Measurements from ENCODE around the gene PMM2.

The PMM2 gene

GRCh38 chr16:8846401-8846932, 48.8 kb downstream of the PMM2 start:
- peaks cover 41 to 61% of the 10 kb centered on the region in 2 donors for H3K36me3 Mint-ChIP-seq
- no peaks in the 10 kb centered on the region for H3K27me3 Mint-ChIP-seq
- H3K4me3 Mint-ChIP-seq = no peak overlapping the region
- H3K4me1 Mint-ChIP-seq = peaks cover 35 to 36% of the 10 kb centered on the region in 2 donors
- ATAC-seq (replicated peaks) (no peak), DNase-seq (no peak)
- H3K9me3 Mint-ChIP-seq = no peaks in the 10 kb centered on the region
- no peak overlapping the region for H3K27ac Mint-ChIP-seq

DNA sequence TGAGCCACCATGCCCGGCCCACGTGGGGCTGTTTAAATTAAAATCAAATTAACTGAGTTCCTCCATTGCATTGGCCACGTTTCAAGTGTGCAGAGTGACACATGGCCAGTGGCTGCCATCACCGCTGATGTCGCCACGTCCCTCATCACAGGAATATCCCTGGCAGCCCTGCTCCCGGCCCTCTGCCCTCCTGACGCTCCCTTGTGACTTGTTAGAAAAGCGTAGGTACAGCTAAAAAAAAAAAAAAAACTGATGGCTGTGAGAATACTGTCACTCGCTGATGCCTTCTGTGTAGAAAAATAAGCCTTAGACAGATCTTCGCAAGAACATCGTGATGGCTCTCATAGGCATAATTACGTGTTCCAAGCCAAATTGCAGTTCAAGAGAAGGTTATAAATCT, 49.5 kb downstream of the PMM2 start:
- peaks cover 36% of the 10 kb centered on the region in 2 donors for H3K4me1 Mint-ChIP-seq
- no peak for ATAC-seq (replicated peaks)
- no peaks in the 10 kb centered on the region for H3K9me3 Mint-ChIP-seq
- DNase-seq = no peak
- H3K4me3 Mint-ChIP-seq = no peak overlapping the region
- no peaks in the 10 kb centered on the region for H3K27me3 Mint-ChIP-seq
- H3K36me3 Mint-ChIP-seq = peaks cover 41 to 61% of the 10 kb centered on the region in 2 donors
- peak overlapping the region; percentile 48 for H3K27ac Mint-ChIP-seq

DNA sequence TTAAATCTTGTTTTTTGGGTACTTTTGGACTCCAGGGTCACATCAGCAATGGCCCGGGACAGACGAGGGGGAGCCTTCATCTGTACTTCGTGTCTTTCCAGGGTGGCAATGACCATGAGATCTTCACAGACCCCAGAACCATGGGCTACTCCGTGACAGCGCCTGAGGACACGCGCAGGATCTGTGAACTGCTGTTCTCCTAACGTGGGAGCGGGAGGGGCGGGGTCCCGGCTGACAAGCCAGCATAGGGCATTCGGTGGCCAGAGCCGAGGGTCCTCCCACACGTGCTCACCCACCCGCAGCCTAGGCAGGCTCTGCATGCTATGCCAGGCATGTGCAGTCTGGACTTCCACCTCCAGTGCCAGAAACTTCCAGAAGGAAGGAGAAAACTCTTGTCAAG, 50.0 kb downstream of the PMM2 start:
- DNase-seq (no peak), ATAC-seq (replicated peaks) (no peak)
- H3K9me3 Mint-ChIP-seq = no peaks in the 10 kb centered on the region
- H3K27me3 Mint-ChIP-seq = no peaks in the 10 kb centered on the region
- peak overlapping the region; percentile 48 for H3K27ac Mint-ChIP-seq
- peaks cover 38 to 61% of the 10 kb centered on the region in 2 donors for H3K36me3 Mint-ChIP-seq
- peaks cover 31 to 36% of the 10 kb centered on the region in 2 donors for H3K4me1 Mint-ChIP-seq
- no peak overlapping the region for H3K4me3 Mint-ChIP-seq

- H3K4me3 Mint-ChIP-seq = no peak overlapping the region
- DNase-seq (no peak), ATAC-seq (replicated peaks) (no peak)
- H3K27me3 Mint-ChIP-seq = no peaks in the 10 kb centered on the region
- H3K9me3 Mint-ChIP-seq = no peaks in the 10 kb centered on the region
- H3K27ac Mint-ChIP-seq = no peak overlapping the region
- peaks cover 31 to 36% of the 10 kb centered on the region in 2 donors for H3K4me1 Mint-ChIP-seq
- H3K36me3 Mint-ChIP-seq = peaks cover 39 to 61% of the 10 kb centered on the region in 2 donors
Observed at GRCh38 chr16:8848231-8848938, 50.7 kb downstream of the PMM2 start.

DNA sequence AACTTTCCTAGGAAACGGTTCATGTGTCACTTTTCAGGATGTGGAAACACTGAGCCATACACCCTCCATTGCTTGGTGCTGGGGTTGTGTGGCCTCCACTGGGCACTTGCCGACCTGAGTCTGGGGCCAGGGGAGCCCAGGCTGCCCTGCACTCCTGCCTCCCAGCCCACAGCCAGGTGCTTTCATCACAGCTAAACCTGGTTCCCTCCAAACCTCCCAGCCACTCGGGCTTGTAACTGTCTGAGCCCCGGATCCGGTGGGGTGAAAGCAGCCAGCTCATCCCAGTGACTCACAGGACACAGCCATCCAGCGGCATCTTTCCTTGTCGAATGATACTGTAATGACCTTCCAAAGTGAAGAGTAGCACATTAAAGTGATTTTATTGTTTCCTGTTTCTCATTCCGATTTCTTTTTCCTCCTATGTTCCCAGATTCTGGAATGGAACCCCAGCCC, 51.3 kb downstream of the PMM2 start:
- Mint-ChIP-seq H3K27ac (peak overlapping the region; percentile 85), H3K27me3 (no peaks in the 10 kb centered on the region), H3K36me3 (peaks cover 34 to 57% of the 10 kb centered on the region in 2 donors), H3K4me1 (peaks cover 30 to 31% of the 10 kb centered on the region in 2 donors), H3K9me3 (no peaks in the 10 kb centered on the region), H3K4me3 (no peak overlapping the region)
- DNase-seq (no peak), ATAC-seq (replicated peaks) (no peak)

DNA sequence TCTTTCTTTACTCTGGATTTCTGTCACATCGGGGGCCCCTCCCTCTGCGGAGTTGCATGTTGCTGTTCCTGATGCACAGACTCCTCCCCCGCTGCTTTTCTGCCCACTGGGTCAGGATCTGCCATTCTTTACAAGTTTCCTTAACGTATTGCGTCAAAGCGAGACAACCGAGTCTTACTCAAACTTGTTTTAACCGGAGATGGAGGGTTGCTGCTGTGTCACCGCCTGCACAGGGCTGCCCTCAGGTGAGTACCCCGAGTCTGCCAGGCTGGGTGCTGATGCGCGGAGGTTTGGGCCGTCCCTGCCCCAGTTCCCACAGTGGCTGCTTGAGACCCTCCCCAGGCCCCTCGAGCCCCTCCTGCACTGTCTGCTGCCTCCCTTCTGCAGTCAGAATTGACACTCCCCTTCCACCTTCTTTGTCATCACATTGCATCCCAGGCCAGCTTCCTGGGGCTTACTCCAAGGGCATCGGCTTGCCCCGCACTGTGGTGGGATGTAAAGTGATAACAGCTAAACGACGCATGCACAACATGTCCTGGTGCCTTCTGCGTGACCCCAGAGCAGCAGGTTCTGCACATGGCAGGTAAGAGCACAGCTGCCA, 51.9 kb downstream of the PMM2 start:
- no peak for ATAC-seq (replicated peaks)
- peak overlapping the region; percentile 85 for H3K27ac Mint-ChIP-seq

GRCh38 chr16:8850279-8850885, 52.7 kb downstream of the PMM2 start:
- H3K27me3 Mint-ChIP-seq = no peaks in the 10 kb centered on the region
- ATAC-seq (replicated peaks) = peak; percentile 57 to 64
- no peak for DNase-seq
- peak overlapping the region; percentile 85 for H3K27ac Mint-ChIP-seq
- H3K36me3 Mint-ChIP-seq = peaks cover 27 to 50% of the 10 kb centered on the region in 2 donors
- peaks cover 25 to 26% of the 10 kb centered on the region in 2 donors for H3K4me1 Mint-ChIP-seq
- no peaks in the 10 kb centered on the region for H3K9me3 Mint-ChIP-seq
- H3K4me3 Mint-ChIP-seq = no peak overlapping the region

More for the DNA sequence above, 51.9 kb downstream of the PMM2 start:
- DNase-seq = no peak
- Mint-ChIP-seq H3K27me3 (no peaks in the 10 kb centered on the region), H3K36me3 (peaks cover 29 to 51% of the 10 kb centered on the region in 2 donors), H3K4me1 (peaks cover 25 to 29% of the 10 kb centered on the region in 2 donors), H3K4me3 (peak overlapping the region in 1 of 2 donors; percentile 30), H3K9me3 (no peaks in the 10 kb centered on the region)

- peak overlapping the region; percentile 67 for H3K27ac Mint-ChIP-seq
- DNase-seq = no peak
- ATAC-seq (replicated peaks) = no peak
- H3K27me3 Mint-ChIP-seq = no peaks in the 10 kb centered on the region
- no peak overlapping the region for H3K4me3 Mint-ChIP-seq
- peaks cover 34 to 38% of the 10 kb centered on the region in 2 donors for H3K4me1 Mint-ChIP-seq
- peaks cover 39 to 59% of the 10 kb centered on the region in 2 donors for H3K36me3 Mint-ChIP-seq
- no peaks in the 10 kb centered on the region for H3K9me3 Mint-ChIP-seq
Observed at GRCh38 chr16:8851761-8852403, 54.2 kb downstream of the PMM2 start.

DNA sequence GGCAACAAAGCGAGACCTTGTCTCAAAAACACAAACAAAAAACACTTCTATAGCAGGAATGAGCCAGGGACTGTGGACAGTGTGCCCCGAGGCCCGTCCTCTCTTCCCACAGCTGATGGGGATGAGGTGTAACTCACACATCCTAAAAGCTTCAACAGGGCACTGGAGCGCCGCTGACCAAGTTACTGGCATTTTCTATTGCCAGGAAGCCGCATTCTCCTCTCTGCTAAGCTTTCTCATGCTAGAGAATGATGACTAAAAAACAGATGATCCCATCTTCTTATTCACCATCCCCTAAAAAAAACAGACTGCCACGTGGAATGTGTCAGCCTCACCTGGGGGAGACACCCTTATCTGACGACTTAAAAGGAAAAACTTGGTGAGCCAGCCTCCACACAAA, 54.9 kb downstream of the PMM2 start:
- Mint-ChIP-seq H3K27me3 (no peaks in the 10 kb centered on the region), H3K36me3 (peaks cover 39 to 60% of the 10 kb centered on the region in 2 donors), H3K4me1 (peaks cover 35 to 39% of the 10 kb centered on the region in 2 donors), H3K9me3 (no peaks in the 10 kb centered on the region), H3K4me3 (peak overlapping the region in 1 of 2 donors; percentile 10), H3K27ac (peak overlapping the region; percentile 75)
- no peak for DNase-seq
- ATAC-seq (replicated peaks) = no peak

DNA sequence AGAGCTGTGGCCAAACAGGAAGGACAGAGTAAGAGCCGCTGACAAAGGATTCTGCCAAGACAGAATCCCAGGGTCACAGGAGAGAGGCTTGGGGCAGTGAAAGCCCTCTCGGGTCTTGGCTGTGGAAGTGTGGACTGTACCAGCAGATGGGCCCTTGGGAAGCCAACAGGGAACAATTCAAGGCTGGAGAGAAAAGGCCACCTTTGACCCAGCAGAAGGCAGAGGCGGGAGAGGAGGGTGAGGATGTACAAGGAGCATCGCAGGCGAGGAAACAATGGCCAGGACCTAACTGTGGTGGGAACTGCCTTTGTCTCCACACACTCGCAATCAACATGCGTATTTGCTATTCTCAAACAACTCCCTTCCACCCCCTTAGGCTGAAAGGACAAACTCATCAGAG, 55.5 kb downstream of the PMM2 start:
- H3K36me3 Mint-ChIP-seq = peaks cover 43 to 65% of the 10 kb centered on the region in 2 donors
- ATAC-seq (replicated peaks) = no peak
- H3K4me1 Mint-ChIP-seq = peaks cover 39 to 45% of the 10 kb centered on the region in 2 donors
- H3K27me3 Mint-ChIP-seq = no peaks in the 10 kb centered on the region
- H3K27ac Mint-ChIP-seq = peak overlapping the region; percentile 75
- DNase-seq = no peak
- peak overlapping the region in 1 of 2 donors; percentile 10 for H3K4me3 Mint-ChIP-seq
- H3K9me3 Mint-ChIP-seq = no peaks in the 10 kb centered on the region

GRCh38 chr16:8853611-8854010, 56.0 kb downstream of the PMM2 start:
- DNase-seq = no peak
- Mint-ChIP-seq H3K9me3 (no peaks in the 10 kb centered on the region), H3K27me3 (no peaks in the 10 kb centered on the region), H3K4me3 (no peak overlapping the region), H3K4me1 (peaks cover 39 to 46% of the 10 kb centered on the region in 2 donors), H3K27ac (no peak overlapping the region), H3K36me3 (peaks cover 45 to 68% of the 10 kb centered on the region in 2 donors)
- no peak for ATAC-seq (replicated peaks)

- H3K27me3 Mint-ChIP-seq = no peaks in the 10 kb centered on the region
- no peaks in the 10 kb centered on the region for H3K9me3 Mint-ChIP-seq
- peaks cover 37 to 40% of the 10 kb centered on the region in 2 donors for H3K4me1 Mint-ChIP-seq
- DNase-seq = no peak
- H3K4me3 Mint-ChIP-seq = no peak overlapping the region
- no peak for ATAC-seq (replicated peaks)
- peak overlapping the region; percentile 81 for H3K27ac Mint-ChIP-seq
- peaks cover 45 to 72% of the 10 kb centered on the region in 2 donors for H3K36me3 Mint-ChIP-seq
Observed at GRCh38 chr16:8854298-8854948, 56.8 kb downstream of the PMM2 start.

- peak in 1 of 2 donors; percentile 17 for ATAC-seq (replicated peaks)
- peak overlapping the region; percentile 81 for H3K27ac Mint-ChIP-seq
- peaks cover 31 to 39% of the 10 kb centered on the region in 2 donors for H3K4me1 Mint-ChIP-seq
- H3K4me3 Mint-ChIP-seq = no peak overlapping the region
- peaks cover 45 to 70% of the 10 kb centered on the region in 2 donors for H3K36me3 Mint-ChIP-seq
- no peaks in the 10 kb centered on the region for H3K27me3 Mint-ChIP-seq
- H3K9me3 Mint-ChIP-seq = no peaks in the 10 kb centered on the region
- DNase-seq = no peak
Observed at GRCh38 chr16:8855051-8855786, 57.6 kb downstream of the PMM2 start.
